HepG2 (cell line): ENCODE data around the gene ENO3. TPM values are rescaled to one million over a fixed set of nuclear protein-coding genes. Genes with fewer than 3 reads are reported as not detected.

Source experiments
- ATAC-seq: fragments of 200-7000 bp; cut with Tn5 transposase; 3 replicates; pipeline ENCODE4 v1.9.1; 2020; ENCODE audit warnings: mild to moderate bottlenecking, moderate library complexity
- BruUV-seq: library from RNA; stranded (reverse); fragments of 400-500 nt; replicated peaks from 2 replicates; lab custom pipeline; 2021; lab: Mats Ljungman, UMichigan
- CTCF ChIA-PET: fragments of 300-600 bp; formaldehyde crosslinking; extraction: SDS; loops from one replicate; lab custom pipeline; 2021; ENCODE audit warnings: low total read pairs, inconsistent platforms, low intra/inter-chr PET ratio; lab: Yijun Ruan, JAX
- POLR2A ChIA-PET: fragments of 350-600 bp; sonication (Branson Sonifier 250); formaldehyde crosslinking; loops from one replicate; lab custom pipeline; 2020; ENCODE audit warnings: antibody characterized with exemption, inconsistent platforms; lab: Yijun Ruan, JAX
- DNase-seq: peaks from one replicate; pipeline ENCODE4 v3.0.0-alpha.2; 2015; ENCODE audit warnings: low spot score
- FAIRE-seq: peaks from 3 replicates; lab custom pipeline; 2011; peaks lifted over from hg19 to GRCh38; lab: Jason Lieb, UNC
- H2AFZ ChIP-seq: one replicate; pipeline ENCODE4 v1.6.1; 2011; ENCODE audit warnings: low read length, inconsistent platforms
- H3K27ac ChIP-seq: fragments of 300-600 bp; 3 replicates; pipeline ENCODE4 v1.8.0; 2011; ENCODE audit warnings: mixed run types, mild to moderate bottlenecking, mixed read lengths, low read length, inconsistent platforms; ENCODE audit not compliant: insufficient read depth; ENCODE audit errors: extremely low read length
- H3K27me3 ChIP-seq, 2 experiments: fragments of 200-600 bp in 1 of 2; 2 replicates in 1 of 2; 3 replicates in 1 of 2; pipeline versions ENCODE4 v1.6.0 to v1.8.0; 2011; ENCODE audit warnings: low read length in 2 of 2, mild to moderate bottlenecking in 2 of 2, moderate library complexity in 2 of 2, inconsistent platforms in 1 of 2; ENCODE audit not compliant: insufficient read depth in 2 of 2, control insufficient read depth in 1 of 2
- H3K36me3 ChIP-seq, 2 experiments: fragments of 200-600 bp in 1 of 2; replicated peaks in 1 of 2; 2 replicates in 1 of 2; 3 replicates in 1 of 2; pipeline versions ENCODE4 v1.5.1 to v1.8.0; 2011; ENCODE audit warnings: low read length in 2 of 2, inconsistent platforms in 1 of 2; ENCODE audit not compliant: insufficient read depth in 2 of 2, control insufficient read depth in 1 of 2
- H3K4me1 ChIP-seq: 2 replicates; pipeline ENCODE4 v1.5.1; 2012; ENCODE audit warnings: low read length, inconsistent platforms; ENCODE audit not compliant: insufficient read depth
- H3K4me2 ChIP-seq: 2 replicates; pipeline ENCODE4 v1.6.0; 2011; ENCODE audit warnings: low read depth, low read length, inconsistent platforms
- H3K4me3 ChIP-seq, 3 experiments: fragments of 200-600 bp in 1 of 3; sonication (generic), shearing (Covaris generic) in 1 of 3; replicated peaks in 1 of 3; 2 replicates each; pipeline ENCODE4 v1.5.1; 2011 to 2016; ENCODE audit warnings: low read length in 3 of 3, inconsistent platforms in 2 of 3, low read depth in 2 of 3, mild to moderate bottlenecking in 2 of 3, control low read depth in 1 of 3, mixed read lengths in 1 of 3; ENCODE audit not compliant: insufficient read depth in 1 of 3
- H3K79me2 ChIP-seq: one replicate; pipeline ENCODE4 v1.6.1; 2011; ENCODE audit warnings: low read length, inconsistent platforms; ENCODE audit not compliant: insufficient read depth
- H3K9ac ChIP-seq: 2 replicates; pipeline ENCODE4 v1.6.0; 2011; ENCODE audit warnings: mild to moderate bottlenecking, low read depth, low read length, inconsistent platforms; ENCODE audit not compliant: insufficient read depth
- H3K9me3 ChIP-seq: 2 replicates; pipeline ENCODE4 v1.5.1; 2012; ENCODE audit warnings: mild to moderate bottlenecking, low read length
- H4K20me1 ChIP-seq: 2 replicates; pipeline ENCODE4 v1.6.0; 2011; ENCODE audit warnings: inconsistent platforms, mild to moderate bottlenecking, low read length, moderate library complexity; ENCODE audit not compliant: insufficient read depth
- DRAP1 ChIP-seq: IDR thresholded peaks from 2 replicates; pipeline ENCODE4 v1.6.1; 2016; ENCODE audit warnings: missing genetic modification reagents, missing compliant biosample characterization
- RBFOX2 ChIP-seq: fragments of 200-400 bp; formaldehyde crosslinking; IDR thresholded peaks from 2 replicates; pipeline ENCODE4 v1.6.1; 2017; ENCODE audit warnings: low read depth, mild to moderate bottlenecking, low read length
- SNAPC4 ChIP-seq: sonication (generic); formaldehyde crosslinking; IDR thresholded peaks from 2 replicates; pipeline ENCODE4 v1.4.0; 2020; ENCODE audit warnings: mild to moderate bottlenecking, missing genetic modification reagents
- TFDP1 ChIP-seq: IDR thresholded peaks from 2 replicates; pipeline ENCODE4 v1.6.1; 2016; ENCODE audit warnings: missing compliant biosample characterization, missing genetic modification reagents, borderline replicate concordance
- ZNF142 ChIP-seq: sonication (generic); formaldehyde crosslinking; IDR thresholded peaks from 2 replicates; pipeline ENCODE4 v1.4.0; 2020; ENCODE audit warnings: missing genetic modification reagents
- ZNF276 ChIP-seq: sonication (generic); formaldehyde crosslinking; IDR thresholded peaks from 2 replicates; pipeline ENCODE4 v1.4.0; 2020; ENCODE audit warnings: mild to moderate bottlenecking, low read depth, missing genetic modification reagents
- ZNF34 ChIP-seq: sonication (generic); formaldehyde crosslinking; IDR thresholded peaks from 2 replicates; pipeline ENCODE4 v1.4.0; 2020; ENCODE audit warnings: mild to moderate bottlenecking, missing genetic modification reagents, borderline replicate concordance
- ZNF749 ChIP-seq: sonication (generic); formaldehyde crosslinking; IDR thresholded peaks from 2 replicates; pipeline ENCODE4 v1.8.0; 2022; ENCODE audit warnings: mild to moderate bottlenecking, missing genetic modification reagents, moderate library complexity, borderline replicate concordance
- ZNF792 ChIP-seq: IDR thresholded peaks from 2 replicates; pipeline ENCODE4 v1.6.1; 2016
- in situ Hi-C: cut with HindIII; loops from 2 replicates; pipeline ENCODE4 v1.10.0; 2017; ENCODE audit warnings: low pct_unique_long_range_greater_than_20kb; ENCODE audit not compliant: extremely low pct_ligation_motif_present
- intact Hi-C: fragments of 100-400 bp; cut with micrococcal nuclease; formaldehyde crosslinking; loops from one replicate; pipeline ENCODE4 v1.10.0; 2022; ENCODE audit not compliant: unreplicated experiment
- polyA plus RNA-seq, 8 experiments: library from polyadenylated mRNA; depleted of rRNA in 3 of 8; stranded (reverse) in 7 of 8; unstranded in 1 of 8; fragments of >200 nt; fragmentation: Illumina TruSeq in 4 of 8; extraction: Trizol in 4 of 8; gene quantifications; 2 replicates each; pipeline versions ENCODE4 v1.2.1 to v1.2.3, GENCODE V29; 2011 to 2016; ENCODE audit warnings: low read depth in 4 of 8, missing spikeins in 1 of 8, mixed read lengths in 1 of 8; ENCODE audit not compliant: insufficient read depth in 1 of 8
- total RNA-seq, 5 experiments: library from RNA; depleted of rRNA; stranded (reverse); fragments of >200 nt; fragmentation: Illumina TruSeq; extraction: Trizol; gene quantifications; 2 replicates each; pipeline ENCODE4 v1.2.3, GENCODE V29; 2016; ENCODE audit warnings: low read depth in 1 of 5

Gene ENO3
- total and polyA plus RNA-seq, 2 of the 13 experiments (the other 11 are each of a cell fraction or from before 2014, with no cell fraction given) = 59.8 to 69.8 TPM

GRCh38 chr17:4978726-4979125 is 27.8 kb downstream of the ENO3 start:
- POLR2A ChIA-PET = interaction anchor here (0.7 to 3.5 kb wide), 4 partner anchors 9 to 87 kb away, joined by 3 to 19 read pairs (median 7); partner anchors contain the start of genes CAMTA2, INCA1, KIF1C and SPAG7
- FAIRE-seq (no peak), DNase-seq (no peak), ATAC-seq (no peak)
- CTCF ChIA-PET = no interaction called here
- Histone ChIP-seq H3K27me3 (no peaks in the 10 kb centered on the region), H3K36me3 (peaks cover 4 to 25% of the 10 kb centered on the region in 2 experiments), H3K27ac (no peak overlapping the region), H3K4me2 (no peak overlapping the region), H3K4me1 (peaks cover 14% of the 10 kb centered on the region), H3K4me3 (no peak overlapping the region), H3K9me3 (no peaks in the 10 kb centered on the region), H3K9ac (no peak overlapping the region), H4K20me1 (0 out of 2 replicates have a peak, but pooled peaks cover 4% of the 10 kb centered on the region), H3K79me2 (no peaks in the 10 kb centered on the region), H2AFZ (no peak overlapping the region)
- in situ Hi-C loops = loop anchor here (5.0 kb wide), 1 partner anchor 89 kb away; no protein-coding TSS in a partner anchor
- BruUV-seq = no TSS peak
- intact Hi-C loops = no loop called here
- TF ChIP-seq ZNF142 (no peak), ZNF34 (CRISPR knock-in tag) (no peak), ZNF749 (CRISPR knock-in tag) (no peak), RBFOX2 (no peak), ZNF792 (no peak), ZNF276 (CRISPR knock-in tag) (no peak), TFDP1 (no peak), SNAPC4 (CRISPR knock-in tag) (no peak), DRAP1 (CRISPR knock-in tag) (no peak)
